ENCODE measurements around the gene AGBL3.

DNA sequence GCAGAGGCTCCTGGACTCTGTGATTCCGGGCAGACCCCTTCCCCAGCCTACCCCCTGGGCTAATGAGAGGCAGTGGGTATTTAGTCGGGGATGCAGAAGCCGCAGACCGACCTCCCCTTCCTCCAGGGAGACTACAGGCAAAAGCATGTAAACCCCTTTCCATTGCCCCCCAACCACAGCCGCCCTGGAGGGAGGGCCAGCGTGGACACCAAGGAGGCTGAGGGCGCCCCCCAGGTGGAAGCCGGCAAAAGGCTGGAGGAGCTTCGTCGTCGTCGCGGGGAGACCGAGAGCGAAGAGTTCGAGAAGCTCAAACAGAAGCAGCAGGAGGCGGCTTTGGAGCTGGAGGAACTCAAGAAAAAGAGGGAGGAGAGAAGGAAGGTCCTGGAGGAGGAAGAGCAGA, 39.0 kb upstream of the AGBL3 start:
- TF ChIP-seq, protein P1, sequence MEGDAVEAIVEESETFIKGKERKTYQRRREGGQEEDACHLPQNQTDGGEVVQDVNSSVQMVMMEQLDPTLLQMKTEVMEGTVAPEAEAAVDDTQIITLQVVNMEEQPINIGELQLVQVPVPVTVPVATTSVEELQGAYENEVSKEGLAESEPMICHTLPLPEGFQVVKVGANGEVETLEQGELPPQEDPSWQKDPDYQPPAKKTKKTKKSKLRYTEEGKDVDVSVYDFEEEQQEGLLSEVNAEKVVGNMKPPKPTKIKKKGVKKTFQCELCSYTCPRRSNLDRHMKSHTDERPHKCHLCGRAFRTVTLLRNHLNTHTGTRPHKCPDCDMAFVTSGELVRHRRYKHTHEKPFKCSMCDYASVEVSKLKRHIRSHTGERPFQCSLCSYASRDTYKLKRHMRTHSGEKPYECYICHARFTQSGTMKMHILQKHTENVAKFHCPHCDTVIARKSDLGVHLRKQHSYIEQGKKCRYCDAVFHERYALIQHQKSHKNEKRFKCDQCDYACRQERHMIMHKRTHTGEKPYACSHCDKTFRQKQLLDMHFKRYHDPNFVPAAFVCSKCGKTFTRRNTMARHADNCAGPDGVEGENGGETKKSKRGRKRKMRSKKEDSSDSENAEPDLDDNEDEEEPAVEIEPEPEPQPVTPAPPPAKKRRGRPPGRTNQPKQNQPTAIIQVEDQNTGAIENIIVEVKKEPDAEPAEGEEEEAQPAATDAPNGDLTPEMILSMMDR (IDR thresholded peaks at IDR 0.05 in 2 of 3, conservative IDR thresholded peaks at IDR 0.05 in 1 of 3; ENCODE audit: insufficient read depth in 2 of 3, low read depth in 1 of 3, low read length in 3 of 3), result no peak
- TF ChIP-seq ZNF699 (CRISPR knock-in tag; IDR thresholded peaks at IDR 0.05; ENCODE audit: insufficient replicate concordance) (no peak), MYC (IDR thresholded peaks at IDR 0.05; ENCODE audit: low read depth, low read length) (no peak), MYC (CRISPR knock-in tag; IDR thresholded peaks at IDR 0.05; ENCODE audit: borderline replicate concordance, low read depth) (no peak), CREB1 (IDR thresholded peaks at IDR 0.05) (no peak), CREB1 (CRISPR knock-in tag; IDR thresholded peaks at IDR 0.05) (no peak)
